Thyroid gland (tissue), 4 donors: ENCODE data around the gene DAB1. TPM values are rescaled to one million over a fixed set of nuclear protein-coding genes. Genes with fewer than 3 reads are reported as not detected.

Source experiments
- DNase-seq, 2 donors: peaks; one replicate each; pipeline ENCODE4 v3.0.0-alpha.2; 2019
- H3K27ac ChIP-seq, 3 donors: fragments of 200-600 bp; sonication (generic); 1 replicate in 2 of 3; 2 replicates in 1 of 3; pipeline ENCODE4 v1.5.1; 2016 to 2019; ENCODE audit warnings: mild to moderate bottlenecking in 1 of 3, moderate library complexity in 1 of 3
- H3K27me3 ChIP-seq: fragments of 200-600 bp; sonication (generic); one replicate; pipeline ENCODE4 v1.5.1; 2019
- H3K36me3 ChIP-seq, 2 donors: fragments of 200-600 bp; sonication (generic); one replicate each; pipeline ENCODE4 v1.5.1; 2016 to 2019
- H3K4me1 ChIP-seq, 2 donors: fragments of 200-600 bp; sonication (generic); one replicate each; pipeline ENCODE4 v1.5.1; 2017 to 2019
- H3K4me3 ChIP-seq, 3 donors: fragments of 200-600 bp; sonication (generic); replicated peaks in 1 of 3; 1 replicate in 2 of 3; 2 replicates in 1 of 3; pipeline ENCODE4 v1.5.1; 2016; ENCODE audit warnings: mild to moderate bottlenecking in 1 of 3
- H3K9me3 ChIP-seq: fragments of 200-600 bp; sonication (generic); one replicate; pipeline ENCODE4 v1.5.1; 2017
- POLR2A ChIP-seq, 2 donors: fragments of 450-650 bp; IDR thresholded peaks; one replicate each; pipeline ENCODE4 v1.6.1; 2017; ENCODE audit warnings: antibody characterized with exemption in 2 of 2, mild to moderate bottlenecking in 2 of 2, moderate library complexity in 1 of 2
- WGBS, 2 donors: methylation state at CpG; one replicate each; pipeline ENCODE4 v1.1.5; 2017; 5-methylcytosine and 5-hydroxymethylcytosine counted together
- intact Hi-C: fragments of 100-400 bp; cut with DNase I; formaldehyde crosslinking; loops from one replicate; pipeline ENCODE4 v1.15.1; 2023
- total RNA-seq, 4 donors: library from RNA; depleted of rRNA; stranded (reverse); fragments of >200 nt; gene quantifications; one replicate each; pipeline ENCODE4 v1.2.3, GENCODE V29; 2016
- TF ChIP-seq, protein P1 (sequence below), 6 experiments: fragments of 200-600 bp in 3 of 6; fragments of 450-650 bp in 3 of 6; sonication (generic) in 3 of 6; IDR thresholded peaks; one replicate each; pipeline ENCODE4 v1.5.1; 2016 to 2019; ENCODE audit warnings: antibody characterized with exemption in 6 of 6, mild to moderate bottlenecking in 2 of 6, inconsistent platforms in 1 of 6, moderate library complexity in 1 of 6

DAB1 gene
- total RNA-seq, 4 donors from 2014 or later = under 0.01 to 0.83 (median 0.21) TPM

DNA sequence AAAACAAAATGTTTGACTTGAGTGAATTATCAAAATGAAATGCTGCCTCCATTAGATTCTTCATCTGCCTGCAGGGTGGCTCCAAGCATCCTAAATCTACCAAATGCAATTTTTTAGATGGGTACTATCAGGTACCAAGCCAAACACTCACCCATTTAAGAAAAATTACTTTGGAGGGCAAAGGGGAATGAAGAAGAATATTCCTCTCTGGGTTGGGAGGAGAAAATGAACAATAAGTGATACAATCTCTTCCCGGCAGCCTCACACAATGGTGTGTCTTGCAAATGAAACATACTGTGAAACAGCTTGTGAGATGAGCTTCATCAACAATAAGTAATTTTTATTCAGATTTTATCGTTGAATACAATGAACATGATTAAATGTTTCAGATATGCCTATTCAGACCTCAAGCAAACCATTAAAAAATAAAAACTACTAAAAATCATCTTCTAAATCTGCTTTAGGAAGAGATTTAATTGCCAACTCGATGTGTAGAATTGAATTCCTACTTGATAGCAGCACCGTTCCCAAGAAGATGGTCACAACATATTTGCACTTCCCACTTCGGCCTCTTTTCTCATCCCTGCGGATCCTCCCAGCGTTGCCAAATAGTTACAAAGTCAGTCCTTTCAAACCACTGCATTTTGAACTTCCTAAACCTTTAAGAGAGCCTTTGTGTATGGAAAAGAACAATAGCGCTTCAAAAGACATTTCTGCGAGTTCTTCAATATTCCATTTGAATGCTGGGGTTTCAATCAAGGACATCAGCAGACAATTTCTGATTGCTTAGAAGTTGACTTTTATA is 2.7 kb downstream of the DAB1 start:
- peaks cover 10 to 18% of the 10 kb centered on the region in 2 donors for H3K4me1 ChIP-seq
- no peaks in the 10 kb centered on the region for H3K9me3 ChIP-seq
- intact Hi-C loops = no loop called here
- H3K27ac ChIP-seq = no peak overlapping the region
- 21 to 27% methylated on average over 9 of the region's 9 CpGs for WGBS, 2 donors
- H3K4me3 ChIP-seq = no peak overlapping the region
- no peak for DNase-seq
- no peaks in the 10 kb centered on the region for H3K36me3 ChIP-seq
- peaks cover 16% of the 10 kb centered on the region for H3K27me3 ChIP-seq
- TF ChIP-seq, protein P1, sequence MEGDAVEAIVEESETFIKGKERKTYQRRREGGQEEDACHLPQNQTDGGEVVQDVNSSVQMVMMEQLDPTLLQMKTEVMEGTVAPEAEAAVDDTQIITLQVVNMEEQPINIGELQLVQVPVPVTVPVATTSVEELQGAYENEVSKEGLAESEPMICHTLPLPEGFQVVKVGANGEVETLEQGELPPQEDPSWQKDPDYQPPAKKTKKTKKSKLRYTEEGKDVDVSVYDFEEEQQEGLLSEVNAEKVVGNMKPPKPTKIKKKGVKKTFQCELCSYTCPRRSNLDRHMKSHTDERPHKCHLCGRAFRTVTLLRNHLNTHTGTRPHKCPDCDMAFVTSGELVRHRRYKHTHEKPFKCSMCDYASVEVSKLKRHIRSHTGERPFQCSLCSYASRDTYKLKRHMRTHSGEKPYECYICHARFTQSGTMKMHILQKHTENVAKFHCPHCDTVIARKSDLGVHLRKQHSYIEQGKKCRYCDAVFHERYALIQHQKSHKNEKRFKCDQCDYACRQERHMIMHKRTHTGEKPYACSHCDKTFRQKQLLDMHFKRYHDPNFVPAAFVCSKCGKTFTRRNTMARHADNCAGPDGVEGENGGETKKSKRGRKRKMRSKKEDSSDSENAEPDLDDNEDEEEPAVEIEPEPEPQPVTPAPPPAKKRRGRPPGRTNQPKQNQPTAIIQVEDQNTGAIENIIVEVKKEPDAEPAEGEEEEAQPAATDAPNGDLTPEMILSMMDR (IDR thresholded peaks at IDR 0.05) = no peak
- no peak for TF ChIP-seq POLR2A (IDR thresholded peaks at IDR 0.05)

DNA sequence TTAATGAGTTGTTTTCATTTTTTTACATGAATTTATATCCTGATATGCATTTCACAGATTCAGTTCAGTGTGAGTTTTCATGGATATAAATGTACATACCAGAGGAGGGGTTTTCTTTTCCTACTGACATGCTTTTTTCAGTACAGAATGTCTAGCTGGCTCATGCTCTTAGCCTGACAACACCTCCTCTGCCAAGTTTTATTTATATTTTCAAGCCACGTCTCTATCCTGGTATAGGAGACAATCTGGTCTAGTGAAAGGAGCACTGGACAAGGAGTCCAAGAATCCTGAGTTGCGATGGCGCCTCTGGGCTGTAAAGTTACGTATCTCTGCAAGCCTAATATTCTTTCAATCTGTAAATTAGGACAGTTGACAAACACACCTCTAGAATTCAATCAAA is 4.9 kb downstream of the DAB1 start:
- intact Hi-C loops = no loop called here
- H3K9me3 ChIP-seq = no peaks in the 10 kb centered on the region
- no peak overlapping the region for H3K27ac ChIP-seq
- 78 to 79% methylated on average over 4 of the region's 4 CpGs for WGBS, 2 donors
- H3K4me1 ChIP-seq = peaks cover 10 to 18% of the 10 kb centered on the region in 2 donors
- no peak for DNase-seq
- TF ChIP-seq POLR2A (IDR thresholded peaks at IDR 0.05) = no peak
- TF ChIP-seq, protein P1 (IDR thresholded peaks at IDR 0.05) = no peak
- no peaks in the 10 kb centered on the region for H3K36me3 ChIP-seq
- H3K27me3 ChIP-seq = peaks cover 16% of the 10 kb centered on the region
- H3K4me3 ChIP-seq = no peak overlapping the region

DNA sequence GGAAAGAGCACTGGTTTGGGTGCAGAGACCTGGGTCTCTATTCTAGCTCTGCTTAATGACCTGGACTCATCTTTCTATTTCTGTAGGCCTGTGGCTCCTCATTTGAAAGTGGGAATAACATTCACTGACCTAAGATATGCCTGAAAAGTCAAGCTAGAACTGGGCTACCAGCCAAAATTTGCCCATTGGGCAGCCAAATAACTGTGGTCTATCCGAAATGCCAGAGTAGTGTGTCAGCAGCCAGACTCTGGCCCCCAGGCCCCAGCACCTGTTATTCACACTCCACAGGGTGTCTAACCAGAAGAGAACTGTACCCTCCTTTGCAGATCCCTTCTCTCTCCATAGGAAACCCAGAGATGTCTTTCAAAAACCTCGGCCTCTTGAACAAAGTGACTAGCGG is 12.6 kb downstream of the DAB1 start:
- TF ChIP-seq POLR2A (IDR thresholded peaks at IDR 0.05) = no peak
- TF ChIP-seq, protein P1 (IDR thresholded peaks at IDR 0.05) = no peak
- Histone ChIP-seq H3K27me3 (no peaks in the 10 kb centered on the region), H3K27ac (no peak overlapping the region), H3K4me3 (no peak overlapping the region), H3K9me3 (no peaks in the 10 kb centered on the region), H3K36me3 (no peaks in the 10 kb centered on the region), H3K4me1 (no peaks in the 10 kb centered on the region)
- WGBS, 2 donors = 82 to 86% methylated on average over 3 of the region's 3 CpGs
- intact Hi-C loops = no loop called here
- no peak for DNase-seq

DNA sequence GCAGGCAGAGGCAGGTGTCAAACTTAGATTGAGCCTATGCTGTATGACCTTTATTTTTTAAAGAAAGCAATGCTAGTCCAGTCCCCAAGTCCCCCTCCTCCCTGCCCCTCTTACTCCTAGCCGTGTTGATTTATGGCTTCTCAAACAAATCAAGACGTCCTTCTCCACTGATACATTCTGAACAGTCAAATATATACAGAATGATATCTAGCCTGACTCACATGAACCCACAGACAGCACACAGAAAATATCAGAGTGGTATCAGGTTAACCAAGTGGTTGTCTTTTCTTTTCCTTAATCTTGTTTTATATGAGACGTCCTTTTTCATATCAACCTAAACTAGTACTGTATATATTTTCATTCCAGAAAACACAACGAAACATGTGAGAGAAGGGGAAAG is 13.4 kb downstream of the DAB1 start:
- Histone ChIP-seq H3K36me3 (no peaks in the 10 kb centered on the region), H3K27me3 (no peaks in the 10 kb centered on the region), H3K9me3 (no peaks in the 10 kb centered on the region), H3K4me3 (no peak overlapping the region), H3K4me1 (no peaks in the 10 kb centered on the region), H3K27ac (no peak overlapping the region)
- intact Hi-C loops = no loop called here
- WGBS, 2 donors = 58 to 62% methylated on average over 4 of the region's 4 CpGs
- no peak for DNase-seq
- TF ChIP-seq, protein P1 (IDR thresholded peaks at IDR 0.05) = no peak
- no peak for TF ChIP-seq POLR2A (IDR thresholded peaks at IDR 0.05)

DNA sequence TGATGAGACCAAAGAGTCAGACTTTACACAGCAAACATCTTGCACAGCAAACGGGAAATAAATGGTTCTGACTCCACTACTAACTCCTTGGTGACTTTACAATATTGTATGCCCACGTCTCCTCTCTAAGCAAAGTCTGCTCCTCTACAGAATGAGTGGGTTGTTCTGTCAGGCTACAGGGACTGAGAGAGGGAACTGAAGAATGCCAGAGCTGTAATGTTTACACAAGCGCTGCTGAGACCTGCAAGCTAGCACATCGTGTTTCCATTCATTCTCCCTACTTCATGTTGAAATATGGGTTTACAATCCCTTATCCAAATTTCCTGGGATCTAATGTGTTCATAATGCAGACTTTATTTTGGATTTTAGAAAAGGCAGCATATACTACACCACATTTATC is 15.9 kb downstream of the DAB1 start:
- no peak overlapping the region for H3K27ac ChIP-seq
- TF ChIP-seq POLR2A (IDR thresholded peaks at IDR 0.05) = no peak
- TF ChIP-seq, protein P1 (IDR thresholded peaks at IDR 0.05) = no peak
- 13 to 27% methylated on average over 4 of the region's 4 CpGs for WGBS, 2 donors
- no peaks in the 10 kb centered on the region for H3K9me3 ChIP-seq
- no peaks in the 10 kb centered on the region for H3K36me3 ChIP-seq
- H3K27me3 ChIP-seq = no peaks in the 10 kb centered on the region
- intact Hi-C loops = no loop called here
- no peaks in the 10 kb centered on the region for H3K4me1 ChIP-seq
- no peak overlapping the region for H3K4me3 ChIP-seq
- DNase-seq = no peak
